Measurements from ENCODE around the gene CMTM8.

CMTM8 gene

DNA sequence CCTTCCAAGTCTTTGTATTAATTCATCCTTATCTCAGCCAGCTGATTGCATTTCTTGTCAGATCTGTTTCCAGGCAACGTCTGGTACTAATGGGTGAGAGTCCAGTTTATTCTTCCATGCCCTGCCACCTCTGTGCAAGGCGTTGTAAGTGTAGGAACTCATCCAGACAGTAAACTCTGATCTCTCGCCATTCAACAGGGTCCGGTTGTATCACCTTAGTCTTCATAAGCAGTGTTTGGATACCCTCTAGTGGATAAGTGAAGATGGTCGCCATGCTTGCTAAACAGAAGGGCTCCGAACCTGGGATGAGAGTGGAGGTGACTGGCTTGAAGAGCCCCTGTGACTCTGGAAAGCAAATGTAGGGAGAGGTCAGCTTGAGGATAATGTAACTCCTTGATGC is 101.6 kb downstream of the CMTM8 start:
- TF ChIP-seq, protein P1, sequence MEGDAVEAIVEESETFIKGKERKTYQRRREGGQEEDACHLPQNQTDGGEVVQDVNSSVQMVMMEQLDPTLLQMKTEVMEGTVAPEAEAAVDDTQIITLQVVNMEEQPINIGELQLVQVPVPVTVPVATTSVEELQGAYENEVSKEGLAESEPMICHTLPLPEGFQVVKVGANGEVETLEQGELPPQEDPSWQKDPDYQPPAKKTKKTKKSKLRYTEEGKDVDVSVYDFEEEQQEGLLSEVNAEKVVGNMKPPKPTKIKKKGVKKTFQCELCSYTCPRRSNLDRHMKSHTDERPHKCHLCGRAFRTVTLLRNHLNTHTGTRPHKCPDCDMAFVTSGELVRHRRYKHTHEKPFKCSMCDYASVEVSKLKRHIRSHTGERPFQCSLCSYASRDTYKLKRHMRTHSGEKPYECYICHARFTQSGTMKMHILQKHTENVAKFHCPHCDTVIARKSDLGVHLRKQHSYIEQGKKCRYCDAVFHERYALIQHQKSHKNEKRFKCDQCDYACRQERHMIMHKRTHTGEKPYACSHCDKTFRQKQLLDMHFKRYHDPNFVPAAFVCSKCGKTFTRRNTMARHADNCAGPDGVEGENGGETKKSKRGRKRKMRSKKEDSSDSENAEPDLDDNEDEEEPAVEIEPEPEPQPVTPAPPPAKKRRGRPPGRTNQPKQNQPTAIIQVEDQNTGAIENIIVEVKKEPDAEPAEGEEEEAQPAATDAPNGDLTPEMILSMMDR (IDR thresholded peaks at IDR 0.05; ENCODE audit: low read depth, low read length): peak; percentile 59

DNA sequence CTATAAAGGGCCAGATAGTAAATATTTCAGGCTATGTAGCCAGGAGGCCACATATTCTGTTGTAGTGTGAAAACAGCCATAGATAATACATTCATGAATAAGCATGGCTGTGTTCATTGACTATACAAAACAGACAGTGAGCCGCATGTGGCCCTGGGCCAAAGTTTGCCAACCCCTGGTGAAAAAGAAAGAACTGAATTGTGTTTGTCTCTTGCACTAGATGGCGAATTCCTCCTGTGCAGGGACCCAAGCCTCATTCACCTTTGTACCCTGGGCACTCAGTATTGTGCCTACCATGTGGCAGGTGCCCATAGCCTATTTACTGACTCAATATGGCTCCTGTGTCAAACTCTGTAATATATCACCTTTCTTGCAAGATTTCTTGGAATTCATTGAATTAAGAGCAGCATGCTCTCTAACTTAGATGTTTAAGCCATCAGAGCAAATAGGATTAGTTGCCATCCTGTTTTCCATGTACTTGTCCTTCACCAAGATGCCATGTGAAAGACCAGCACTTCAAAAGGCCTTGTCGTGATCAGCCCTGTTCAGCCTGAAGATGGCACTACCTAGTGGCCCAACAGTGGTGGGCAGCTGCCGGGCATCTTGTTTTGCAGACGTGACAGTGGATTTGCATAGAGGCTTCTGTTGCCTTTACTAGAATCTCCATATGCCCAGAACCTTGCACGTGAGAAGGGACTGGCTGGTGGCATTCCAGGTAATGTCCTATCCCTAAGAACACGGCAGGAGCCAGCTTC is 102.3 kb downstream of the CMTM8 start:
- TF ChIP-seq, protein P1 (IDR thresholded peaks at IDR 0.05; ENCODE audit: low read depth, low read length): no peak
- DNase-seq (ENCODE audit: low read depth in 2 of 2): no peak
- H3K4me3 ChIP-seq (replicated peaks in 1 of 2; ENCODE audit: low read depth in 2 of 2, low read length in 2 of 2): no peak overlapping the region

More for the DNA sequence above, 101.6 kb downstream of the CMTM8 start:
- peak; percentile 71 to 73 for DNase-seq (ENCODE audit: low read depth in 2 of 2)
- H3K4me3 ChIP-seq (replicated peaks in 1 of 2; ENCODE audit: low read depth in 2 of 2, low read length in 2 of 2): no peak overlapping the region

DNA sequence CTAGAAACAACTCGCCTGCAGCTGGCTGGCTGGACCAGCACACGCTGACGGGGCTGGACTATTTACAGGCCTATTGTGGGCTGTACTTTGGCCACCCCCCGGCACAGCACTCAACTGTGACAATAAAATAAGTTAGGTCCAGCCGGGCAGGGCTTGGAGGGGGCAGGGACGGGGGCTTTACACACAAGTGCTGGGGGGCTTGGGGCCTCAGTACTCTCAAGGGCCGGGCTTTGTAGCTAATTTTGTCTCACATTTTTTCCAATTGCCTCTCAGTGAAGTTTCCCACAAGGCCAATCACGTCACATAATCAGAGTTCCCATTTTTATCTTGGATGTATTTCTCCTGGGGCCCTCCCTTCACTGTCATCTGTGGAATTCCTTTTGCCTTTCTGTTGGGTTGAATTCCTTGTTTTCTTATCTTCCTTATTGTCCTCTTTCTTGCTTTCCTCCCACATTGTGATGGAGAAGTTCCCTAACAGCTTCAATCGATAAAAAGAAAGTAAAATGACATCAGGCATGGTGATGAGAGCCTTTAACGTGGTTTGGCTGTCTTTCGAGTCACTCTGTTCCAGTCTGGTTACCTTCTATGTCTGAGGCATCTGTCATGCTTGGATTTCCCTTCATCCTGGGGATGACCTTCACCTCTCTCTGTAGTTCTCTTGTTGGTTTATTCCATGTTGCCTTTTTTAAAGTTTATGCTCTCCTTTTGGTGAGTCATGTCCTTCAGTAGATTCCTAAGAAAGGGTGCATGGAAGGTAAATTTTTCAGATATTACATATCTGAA is 109.1 kb downstream of the CMTM8 start:
- DNase-seq (ENCODE audit: low read depth in 2 of 2): peak; percentile 22 to 50
- no peak overlapping the region for H3K4me3 ChIP-seq (replicated peaks in 1 of 2; ENCODE audit: low read depth in 2 of 2, low read length in 2 of 2)
- TF ChIP-seq, protein P1 (IDR thresholded peaks at IDR 0.05; ENCODE audit: low read depth, low read length): no peak

DNA sequence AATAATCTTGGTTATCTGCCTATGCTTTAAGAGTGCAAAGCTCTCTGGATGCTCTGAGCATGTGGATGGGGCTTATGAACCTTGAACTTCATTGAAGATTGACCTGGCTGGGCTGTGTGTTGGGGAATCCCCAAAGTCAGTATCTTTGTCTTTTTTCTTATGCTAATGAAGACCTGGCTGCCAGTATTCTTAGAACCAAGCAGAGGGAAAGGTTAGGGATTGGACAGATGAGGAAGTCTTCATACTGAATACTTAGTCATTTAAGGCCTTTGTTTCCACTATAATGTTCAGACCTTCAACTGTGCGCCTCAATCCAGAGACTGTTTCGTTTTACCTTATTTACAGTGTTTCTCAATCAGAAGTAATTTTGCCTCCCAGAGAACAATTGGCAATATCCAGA is 110.7 kb downstream of the CMTM8 start:
- DNase-seq (ENCODE audit: low read depth in 2 of 2): no peak
- TF ChIP-seq, protein P1 (IDR thresholded peaks at IDR 0.05; ENCODE audit: low read depth, low read length): no peak
- H3K4me3 ChIP-seq (replicated peaks in 1 of 2; ENCODE audit: low read depth in 2 of 2, low read length in 2 of 2): no peak overlapping the region

DNA sequence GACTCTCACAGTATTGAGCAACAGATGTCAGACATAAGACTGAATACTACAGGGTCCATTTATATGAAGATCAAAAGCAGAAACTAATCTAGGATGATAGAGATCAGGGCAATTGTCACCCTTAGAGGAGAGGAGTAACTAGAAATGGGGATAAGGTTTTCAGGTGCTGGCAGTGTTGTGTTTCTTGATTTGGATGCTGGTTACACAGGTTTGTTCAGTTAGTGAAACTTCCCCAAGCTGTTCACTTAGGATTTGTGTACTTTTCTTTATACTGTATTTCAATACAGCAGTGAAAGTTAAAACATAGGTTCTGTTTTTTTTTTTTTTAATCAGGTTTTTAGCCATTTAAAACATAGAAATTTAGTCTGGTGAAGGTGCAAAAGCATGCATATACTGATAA is 114.1 kb downstream of the CMTM8 start:
- no peak overlapping the region for H3K4me3 ChIP-seq (replicated peaks in 1 of 2; ENCODE audit: low read depth in 2 of 2, low read length in 2 of 2)
- no peak for DNase-seq (ENCODE audit: low read depth in 2 of 2)
- TF ChIP-seq, protein P1 (IDR thresholded peaks at IDR 0.05; ENCODE audit: low read depth, low read length): no peak

DNA sequence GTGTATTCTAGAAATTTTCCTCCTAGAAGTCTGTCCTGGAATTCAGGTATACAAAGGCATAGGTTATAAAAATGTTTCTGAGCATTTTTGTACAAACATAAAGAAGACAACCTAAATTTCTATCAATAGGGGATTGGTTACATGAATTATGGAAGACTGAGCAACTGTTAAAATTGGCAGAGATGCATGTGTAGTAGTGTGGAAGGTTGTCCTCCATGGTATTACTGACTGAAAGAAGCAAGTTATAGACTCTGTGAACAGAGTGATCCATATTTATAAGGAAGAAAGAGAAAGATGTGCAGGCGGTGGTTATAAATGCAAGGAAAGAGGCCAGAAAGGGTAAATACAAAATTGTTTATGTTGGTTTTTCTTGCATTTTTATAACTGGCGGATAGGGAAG is 114.9 kb downstream of the CMTM8 start:
- no peak for DNase-seq (ENCODE audit: low read depth in 2 of 2)
- TF ChIP-seq, protein P1 (IDR thresholded peaks at IDR 0.05; ENCODE audit: low read depth, low read length): no peak
- no peak overlapping the region for H3K4me3 ChIP-seq (replicated peaks in 1 of 2; ENCODE audit: low read depth in 2 of 2, low read length in 2 of 2)

Measured in cardiac fibroblast (primary cell).